ENCODE results near the gene PNPLA1. TPM values are rescaled to one million over a fixed set of nuclear protein-coding genes. Genes with fewer than 3 reads are reported as not detected.

The PNPLA1 gene
- total RNA-seq, 1 experiment from 2014 or later, result 0.17 TPM

DNA sequence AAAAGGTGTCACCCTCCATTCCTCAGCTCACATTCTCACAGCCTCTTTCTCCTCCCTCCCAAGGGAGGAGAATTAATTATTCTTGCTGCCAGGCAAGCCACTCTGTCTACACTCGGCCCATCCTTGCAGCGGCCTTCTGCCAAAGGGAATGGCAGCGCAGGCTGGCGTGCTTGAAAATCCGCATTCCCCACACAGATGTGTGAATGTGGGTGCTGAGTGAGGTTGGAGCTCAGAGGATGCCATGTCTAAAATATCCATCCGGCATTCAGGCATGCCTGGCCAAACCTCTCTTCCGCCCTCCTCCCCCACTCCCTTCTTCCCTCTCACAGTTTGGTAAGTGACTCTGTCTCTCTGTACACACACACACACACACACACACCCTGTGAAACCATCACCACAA is 27.7 kb downstream of the PNPLA1 start:
- no peak overlapping the region for H2AFZ ChIP-seq
- no peaks in the 10 kb centered on the region for H3K27me3 ChIP-seq (ENCODE audit: insufficient read depth, low read depth)
- H3K27ac ChIP-seq, result no peak overlapping the region
- no peak overlapping the region for H3K4me3 ChIP-seq
- H3F3A ChIP-seq (ENCODE audit: insufficient read depth, low read depth), result no peaks in the 10 kb centered on the region
- H3K4me1 ChIP-seq (replicated peaks; ENCODE audit: insufficient read depth), result peaks cover 23% of the 10 kb centered on the region; the same call in 1 of the 2 replicates
- no peak overlapping the region for H3K4me2 ChIP-seq
- TF ChIP-seq EZH2 (IDR thresholded peaks at IDR 0.05; ENCODE audit: low read depth), result no peak
- TF ChIP-seq, protein P1, sequence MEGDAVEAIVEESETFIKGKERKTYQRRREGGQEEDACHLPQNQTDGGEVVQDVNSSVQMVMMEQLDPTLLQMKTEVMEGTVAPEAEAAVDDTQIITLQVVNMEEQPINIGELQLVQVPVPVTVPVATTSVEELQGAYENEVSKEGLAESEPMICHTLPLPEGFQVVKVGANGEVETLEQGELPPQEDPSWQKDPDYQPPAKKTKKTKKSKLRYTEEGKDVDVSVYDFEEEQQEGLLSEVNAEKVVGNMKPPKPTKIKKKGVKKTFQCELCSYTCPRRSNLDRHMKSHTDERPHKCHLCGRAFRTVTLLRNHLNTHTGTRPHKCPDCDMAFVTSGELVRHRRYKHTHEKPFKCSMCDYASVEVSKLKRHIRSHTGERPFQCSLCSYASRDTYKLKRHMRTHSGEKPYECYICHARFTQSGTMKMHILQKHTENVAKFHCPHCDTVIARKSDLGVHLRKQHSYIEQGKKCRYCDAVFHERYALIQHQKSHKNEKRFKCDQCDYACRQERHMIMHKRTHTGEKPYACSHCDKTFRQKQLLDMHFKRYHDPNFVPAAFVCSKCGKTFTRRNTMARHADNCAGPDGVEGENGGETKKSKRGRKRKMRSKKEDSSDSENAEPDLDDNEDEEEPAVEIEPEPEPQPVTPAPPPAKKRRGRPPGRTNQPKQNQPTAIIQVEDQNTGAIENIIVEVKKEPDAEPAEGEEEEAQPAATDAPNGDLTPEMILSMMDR (conservative IDR thresholded peaks at IDR 0.05), result no peak
- no TSS peak for BruUV-seq (replicated peaks)
- H3K79me2 ChIP-seq (ENCODE audit: low read depth), result no peaks in the 10 kb centered on the region
- POLR2A ChIA-PET (ENCODE audit: unreplicated experiment), result interaction anchor here (0.5 to 0.7 kb wide), 2 partner anchors 53 to 405 kb away, joined by 3 to 4 read pairs; no protein-coding TSS in a partner anchor
- intact Hi-C loops (cut with micrococcal nuclease; ENCODE audit: unreplicated experiment), result no loop called here
- no peaks in the 10 kb centered on the region for H4K20me1 ChIP-seq (ENCODE audit: insufficient read depth)
- H3K9me2 ChIP-seq (ENCODE audit: insufficient read depth), result no peaks in the 10 kb centered on the region
- H3K36me3 ChIP-seq (ENCODE audit: low read depth), result no peaks in the 10 kb centered on the region
- CTCF ChIA-PET, result interaction anchor here (0.6 kb wide), 1 partner anchor 10 kb away, joined by 6 read pairs; no protein-coding TSS in a partner anchor
- no peaks in the 10 kb centered on the region for H3K9me3 ChIP-seq (ENCODE audit: insufficient read depth, low read depth)
- no peak for DNase-seq

DNA sequence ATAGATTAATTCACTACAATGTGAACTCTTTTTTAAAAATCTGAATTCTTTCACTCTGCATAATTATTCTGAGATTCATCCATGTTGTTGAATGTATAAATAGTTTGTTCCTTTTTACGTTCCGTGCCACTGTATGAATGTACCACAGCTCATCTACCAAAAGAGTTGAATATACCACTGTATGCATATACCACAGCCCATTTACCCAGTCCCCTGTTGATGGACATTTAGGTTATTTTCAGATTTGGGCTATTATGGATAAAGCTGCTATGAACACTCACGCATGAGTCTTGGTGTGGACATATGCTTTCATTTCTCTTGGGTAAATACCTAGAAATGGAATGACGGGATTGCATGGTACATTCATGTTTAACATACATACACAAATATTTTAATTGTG is 28.2 kb downstream of the PNPLA1 start:
- BruUV-seq (replicated peaks), result no TSS peak
- no peaks in the 10 kb centered on the region for H3K9me3 ChIP-seq (ENCODE audit: insufficient read depth, low read depth)
- TF ChIP-seq, protein P1 (conservative IDR thresholded peaks at IDR 0.05), result no peak
- no peak for TF ChIP-seq EZH2 (IDR thresholded peaks at IDR 0.05; ENCODE audit: low read depth)
- no peak overlapping the region for H2AFZ ChIP-seq
- H3K27ac ChIP-seq, result no peak overlapping the region
- peaks cover 23% of the 10 kb centered on the region; the same call in 1 of the 2 replicates for H3K4me1 ChIP-seq (replicated peaks; ENCODE audit: insufficient read depth)
- no peak overlapping the region for H3K4me3 ChIP-seq
- CTCF ChIA-PET, result interaction anchor here (0.6 kb wide), 1 partner anchor 10 kb away, joined by 6 read pairs; no protein-coding TSS in a partner anchor
- no peaks in the 10 kb centered on the region for H3F3A ChIP-seq (ENCODE audit: insufficient read depth, low read depth)
- H3K27me3 ChIP-seq (ENCODE audit: insufficient read depth, low read depth), result no peaks in the 10 kb centered on the region
- no peaks in the 10 kb centered on the region for H3K9me2 ChIP-seq (ENCODE audit: insufficient read depth)
- POLR2A ChIA-PET (ENCODE audit: unreplicated experiment), result interaction anchor here (0.5 kb wide), 1 partner anchor 405 kb away, joined by 4 read pairs; no protein-coding TSS in a partner anchor
- no peaks in the 10 kb centered on the region for H3K36me3 ChIP-seq (ENCODE audit: low read depth)
- H3K4me2 ChIP-seq, result no peak overlapping the region
- H4K20me1 ChIP-seq (ENCODE audit: insufficient read depth), result no peaks in the 10 kb centered on the region
- H3K79me2 ChIP-seq (ENCODE audit: low read depth), result no peaks in the 10 kb centered on the region
- no peak for DNase-seq
- intact Hi-C loops (cut with micrococcal nuclease; ENCODE audit: unreplicated experiment), result no loop called here

DNA sequence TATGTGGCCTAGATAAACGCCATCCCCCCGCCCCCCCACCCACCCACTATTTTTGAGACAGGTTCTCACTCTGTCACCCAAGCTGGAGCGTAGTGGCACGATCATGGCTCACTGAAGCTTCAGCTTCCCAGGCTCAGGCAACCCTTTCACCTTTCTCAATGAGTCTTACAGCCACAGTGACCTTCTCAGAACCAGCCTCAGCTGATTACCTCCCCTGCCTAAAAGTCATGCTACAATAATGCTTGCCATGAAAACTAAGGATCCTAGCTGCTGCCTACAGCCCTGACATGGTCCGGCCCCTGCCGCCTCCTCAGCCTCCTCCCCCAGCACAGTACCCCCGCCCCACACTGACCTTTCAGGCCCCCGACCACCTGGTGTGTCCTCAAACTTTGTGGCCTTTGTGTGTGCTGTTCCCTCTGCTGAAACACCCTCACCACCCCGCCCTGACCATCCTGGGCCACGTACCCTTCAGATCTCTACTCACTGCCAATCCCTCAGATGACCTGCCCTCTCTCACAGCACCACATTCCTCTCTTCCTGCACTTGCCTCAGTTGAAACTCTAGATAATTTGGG is 31.3 kb downstream of the PNPLA1 start:
- H3K27me3 ChIP-seq (ENCODE audit: insufficient read depth, low read depth), result no peaks in the 10 kb centered on the region
- no peaks in the 10 kb centered on the region for H4K20me1 ChIP-seq (ENCODE audit: insufficient read depth)
- no peak overlapping the region for H3K4me3 ChIP-seq
- no peak overlapping the region for H2AFZ ChIP-seq
- BruUV-seq (replicated peaks), result no TSS peak
- no peak overlapping the region for H3K4me2 ChIP-seq
- intact Hi-C loops (cut with micrococcal nuclease; ENCODE audit: unreplicated experiment), result loop anchor here (5.0 kb wide), 2 partner anchors 74 to 179 kb away; no protein-coding TSS in a partner anchor
- H3K9me2 ChIP-seq (ENCODE audit: insufficient read depth), result no peaks in the 10 kb centered on the region
- H3K4me1 ChIP-seq (replicated peaks; ENCODE audit: insufficient read depth), result peaks cover 17% of the 10 kb centered on the region; the same call in 1 of the 2 replicates
- ChIA-PET POLR2A (ENCODE audit: unreplicated experiment) (interaction anchor here (0.6 kb wide), 1 partner anchor 40 kb away, joined by 3 read pairs; no protein-coding TSS in a partner anchor), CTCF (interaction anchor here (0.7 kb wide), 2 partner anchors 177 to 1279 kb away, joined by 3 to 5 read pairs; no protein-coding TSS in a partner anchor)
- DNase-seq, result no peak
- H3F3A ChIP-seq (ENCODE audit: insufficient read depth, low read depth), result no peaks in the 10 kb centered on the region
- no peaks in the 10 kb centered on the region for H3K79me2 ChIP-seq (ENCODE audit: low read depth)
- no peaks in the 10 kb centered on the region for H3K36me3 ChIP-seq (ENCODE audit: low read depth)
- TF ChIP-seq EZH2 (IDR thresholded peaks at IDR 0.05; ENCODE audit: low read depth), result no peak
- TF ChIP-seq, protein P1 (conservative IDR thresholded peaks at IDR 0.05), result no peak
- H3K27ac ChIP-seq, result no peak overlapping the region
- no peaks in the 10 kb centered on the region for H3K9me3 ChIP-seq (ENCODE audit: insufficient read depth, low read depth)
